H1 (cell line): Measurements from ENCODE around the gene NUDT2. TPM values are rescaled to one million over a fixed set of nuclear protein-coding genes. Genes with fewer than 3 reads are reported as not detected.

Experiments
- CTCF ChIA-PET: fragments of 300-600 bp; sonication (Branson Sonifier 250); formaldehyde crosslinking; loops from one replicate; lab custom pipeline; 2021; ENCODE audit not compliant: partially characterized antibody; lab: Charles Lee
- POLR2A ChIA-PET: fragments of 300-600 bp; sonication (Branson Sonifier 250); formaldehyde crosslinking; loops from one replicate; lab custom pipeline; 2021; ENCODE audit warnings: inconsistent platforms; ENCODE audit not compliant: partially characterized antibody; lab: Charles Lee
- DNase-seq, 2 experiments: peaks; one replicate each; pipeline versions ENCODE4 v3.0.0 to v3.0.0-alpha.2; 2010 to 2022; ENCODE audit warnings: low spot score in 2 of 2, low read depth in 1 of 2, mixed read lengths in 1 of 2
- FAIRE-seq: peaks from 2 replicates; lab custom pipeline; 2011; peaks lifted over from hg19 to GRCh38; lab: Jason Lieb, UNC
- H2AFZ ChIP-seq: 2 replicates; pipeline ENCODE4 v1.8.1; 2012; ENCODE audit warnings: low read length, inconsistent platforms
- H2AK5ac ChIP-seq: 2 replicates; pipeline ENCODE4 v1.6.1; 2013; ENCODE audit warnings: low read depth, low read length
- H2BK120ac ChIP-seq: replicated peaks from 2 replicates; pipeline ENCODE3; 2013; ENCODE audit warnings: low read depth, low read length, inconsistent platforms
- H2BK12ac ChIP-seq: 2 replicates; pipeline ENCODE4 v1.6.1; 2013; ENCODE audit warnings: low read depth, low read length
- H2BK15ac ChIP-seq: 2 replicates; pipeline ENCODE4 v1.6.1; 2013; ENCODE audit warnings: low read length
- H2BK20ac ChIP-seq: 2 replicates; pipeline ENCODE4 v1.6.1; 2013; ENCODE audit warnings: low read length
- H2BK5ac ChIP-seq: 2 replicates; pipeline ENCODE4 v1.6.1; 2013; ENCODE audit warnings: low read depth, low read length
- H3K14ac ChIP-seq: 2 replicates; pipeline ENCODE4 v1.6.1; 2013; ENCODE audit warnings: inconsistent platforms; ENCODE audit not compliant: insufficient read length
- H3K18ac ChIP-seq: 2 replicates; pipeline ENCODE4 v1.6.1; 2013; ENCODE audit warnings: low read length; ENCODE audit errors: extremely low read depth
- H3K23ac ChIP-seq: 2 replicates; pipeline ENCODE4 v1.6.1; 2013; ENCODE audit warnings: inconsistent platforms; ENCODE audit not compliant: insufficient read length
- H3K23me2 ChIP-seq: 2 replicates; pipeline ENCODE4 v1.6.1; 2013; ENCODE audit warnings: low read depth, low read length
- H3K27ac ChIP-seq: 2 replicates; pipeline ENCODE4 v1.6.1; 2011; ENCODE audit warnings: low read depth, low read length, inconsistent platforms
- H3K27me3 ChIP-seq, 4 experiments: replicated peaks in 1 of 4; 1 replicate in 1 of 4; 2 replicates in 3 of 4; pipeline versions ENCODE4 v1.6.1 to v1.8.1; 2011 to 2013; ENCODE audit warnings: low read length in 3 of 4, mild to moderate bottlenecking in 3 of 4, inconsistent platforms in 2 of 4, mixed read lengths in 2 of 4, moderate library complexity in 1 of 4; ENCODE audit not compliant: control insufficient read depth in 3 of 4, insufficient read depth in 3 of 4; ENCODE audit errors: extremely low read depth in 1 of 4
- H3K36me3 ChIP-seq, 4 experiments: 2 replicates each; pipeline versions ENCODE4 v1.6.1 to v1.8.1; 2011 to 2013; ENCODE audit warnings: mild to moderate bottlenecking in 4 of 4, low read length in 3 of 4, moderate library complexity in 2 of 4, control low read depth in 1 of 4, inconsistent platforms in 1 of 4; ENCODE audit not compliant: insufficient read depth in 4 of 4, control insufficient read depth in 2 of 4
- H3K4ac ChIP-seq: replicated peaks from 2 replicates; pipeline ENCODE3; 2013; ENCODE audit warnings: low read length, low read depth, mixed read lengths, inconsistent platforms; ENCODE audit not compliant: insufficient read length
- H3K4me1 ChIP-seq, 4 experiments: replicated peaks in 1 of 4; 1 replicate in 1 of 4; 2 replicates in 3 of 4; pipeline versions ENCODE4 v1.6.1 to v1.8.1; 2011 to 2013; ENCODE audit warnings: low read length in 3 of 4, inconsistent platforms in 2 of 4, mixed read lengths in 1 of 4; ENCODE audit not compliant: insufficient read depth in 4 of 4, control insufficient read depth in 3 of 4
- H3K4me2 ChIP-seq, 2 experiments: 2 replicates each; pipeline versions ENCODE4 v1.6.1 to v1.8.1; 2011 to 2013; ENCODE audit warnings: low read depth in 2 of 2, low read length in 2 of 2, control low read depth in 1 of 2, inconsistent platforms in 1 of 2, mild to moderate bottlenecking in 1 of 2; ENCODE audit not compliant: insufficient read depth in 1 of 2
- H3K4me3 ChIP-seq, 4 experiments: fragments of 200-600, 300-600 bp in 1 of 4; sonication (generic), shearing (Covaris generic), sonication (Bioruptor Twin) in 1 of 4; 2 replicates each; pipeline versions ENCODE4 v1.5.1 to v1.8.1; 2011 to 2016; ENCODE audit warnings: low read length in 4 of 4, low read depth in 3 of 4, control low read depth in 2 of 4, inconsistent platforms in 2 of 4, mild to moderate bottlenecking in 2 of 4, mixed read lengths in 1 of 4, moderate library complexity in 1 of 4; ENCODE audit not compliant: insufficient read depth in 2 of 4; ENCODE audit errors: extremely low read depth in 1 of 4
- H3K56ac ChIP-seq: replicated peaks from 2 replicates; pipeline ENCODE3; 2013; ENCODE audit warnings: low read depth, mild to moderate bottlenecking, mixed read lengths, low read length, inconsistent platforms; ENCODE audit not compliant: insufficient read length
- H3K79me1 ChIP-seq: 2 replicates; pipeline ENCODE4 v1.6.1; 2013; ENCODE audit warnings: low read depth, low read length, control low read depth
- H3K79me2 ChIP-seq, 2 experiments: 2 replicates each; pipeline versions ENCODE4 v1.6.1 to v1.8.1; 2012 to 2013; ENCODE audit warnings: low read length in 2 of 2, mild to moderate bottlenecking in 2 of 2, inconsistent platforms in 1 of 2; ENCODE audit not compliant: insufficient read depth in 2 of 2, control insufficient read depth in 1 of 2
- H3K9ac ChIP-seq, 4 experiments: replicated peaks in 1 of 4; 1 replicate in 1 of 4; 2 replicates in 3 of 4; pipeline versions ENCODE4 v1.6.1 to v1.8.1; 2011 to 2013; ENCODE audit warnings: low read depth in 3 of 4, low read length in 3 of 4, control low read depth in 2 of 4, mild to moderate bottlenecking in 2 of 4, moderate library complexity in 2 of 4, inconsistent platforms in 1 of 4; ENCODE audit errors: extremely low read depth in 1 of 4
- H3K9me3 ChIP-seq, 2 experiments: 2 replicates each; pipeline versions ENCODE4 v1.6.1 to v1.8.1; 2012 to 2013; ENCODE audit warnings: mild to moderate bottlenecking in 2 of 2, moderate library complexity in 2 of 2, control low read depth in 1 of 2, inconsistent platforms in 1 of 2, low read depth in 1 of 2, low read length in 1 of 2, mixed read lengths in 1 of 2; ENCODE audit not compliant: insufficient read depth in 2 of 2
- H4K20me1 ChIP-seq, 2 experiments: replicated peaks in 1 of 2; 2 replicates each; pipeline versions ENCODE3 to v1.8.1; 2011 to 2013; ENCODE audit warnings: inconsistent platforms in 2 of 2, low read length in 2 of 2, mild to moderate bottlenecking in 1 of 2; ENCODE audit not compliant: insufficient read depth in 2 of 2, control insufficient read depth in 1 of 2
- H4K5ac ChIP-seq: 2 replicates; pipeline ENCODE4 v1.6.1; 2013; ENCODE audit warnings: low read length, low read depth, mixed read lengths, inconsistent platforms; ENCODE audit not compliant: insufficient read length
- H4K8ac ChIP-seq: 2 replicates; pipeline ENCODE4 v1.8.0; 2013; ENCODE audit warnings: mild to moderate bottlenecking, moderate library complexity, low read length, inconsistent platforms; ENCODE audit not compliant: insufficient read depth; ENCODE audit errors: extremely low read depth
- H4K91ac ChIP-seq: replicated peaks from 2 replicates; pipeline ENCODE3; 2013; ENCODE audit warnings: low read length, mixed read lengths, inconsistent platforms; ENCODE audit not compliant: insufficient read length
- CBX8 ChIP-seq: fragments of 300-800, 300-1000 bp; sonication (generic); IDR thresholded peaks from 2 replicates; pipeline ENCODE4 v1.7.1; 2016; ENCODE audit warnings: low read depth, low read length, borderline replicate concordance
- KDM5A ChIP-seq: fragments of 200-600 bp; IDR thresholded peaks from 2 replicates; pipeline ENCODE4 v1.7.1; 2012; ENCODE audit warnings: mild to moderate bottlenecking, low read length, inconsistent platforms, mixed read lengths
- NANOG ChIP-seq: IDR thresholded peaks from 2 replicates; pipeline ENCODE4 v1.6.1; 2011; ENCODE audit warnings: low read length, low read depth, mild to moderate bottlenecking, inconsistent platforms; ENCODE audit not compliant: insufficient read depth, poor library complexity, severe bottlenecking
- PHF8 ChIP-seq: fragments of 200-600 bp; sonication (generic); conservative IDR thresholded peaks from 2 replicates; pipeline ENCODE4 v1.7.1; 2012; ENCODE audit warnings: low read depth, mild to moderate bottlenecking, inconsistent platforms, low read length, moderate library complexity
- RBBP5 ChIP-seq: IDR thresholded peaks from 2 replicates; pipeline ENCODE4 v1.7.1; 2012; ENCODE audit warnings: low read depth, mild to moderate bottlenecking, inconsistent platforms, low read length, moderate library complexity, borderline replicate concordance
- SAP30 ChIP-seq: fragments of 300-600 bp; sonication (generic); IDR thresholded peaks from 2 replicates; pipeline ENCODE4 v1.7.1; 2012; ENCODE audit warnings: low read length, moderate library complexity, mild to moderate bottlenecking, inconsistent platforms; ENCODE audit not compliant: insufficient read depth, insufficient replicate concordance
- SP1 ChIP-seq: IDR thresholded peaks from 2 replicates; pipeline ENCODE4 v1.6.1; 2011; ENCODE audit warnings: low read depth, low read length
- SUZ12 ChIP-seq: fragments of 200-600 bp; sonication (generic); IDR thresholded peaks from 2 replicates; pipeline ENCODE4 v1.6.1; 2012; ENCODE audit warnings: mild to moderate bottlenecking, inconsistent platforms, low read length, moderate library complexity, mixed read lengths
- TCF12 ChIP-seq: IDR thresholded peaks from 2 replicates; pipeline ENCODE4 v1.6.1; 2011; ENCODE audit warnings: low read depth, mild to moderate bottlenecking, low read length
- TEAD4 ChIP-seq: IDR thresholded peaks from 2 replicates; pipeline ENCODE4 v1.6.1; 2012; ENCODE audit warnings: low read depth, low read length, inconsistent platforms, mixed read lengths
- USF2 ChIP-seq: IDR thresholded peaks from 2 replicates; pipeline ENCODE4 v1.6.1; 2011; ENCODE audit warnings: low read length, improper control_type of control experiment
- WGBS, 2 experiments: shearing (Covaris generic) in 1 of 2; methylation state at CpG; one replicate each; pipeline versions ENCODE4 v1.1.6 to v1.1.7; 2013 to 2015; ENCODE audit warnings: low lambda C conversion rate in 2 of 2, mixed read lengths in 2 of 2, inconsistent platforms in 1 of 2, low coverage in 1 of 2, missing lambda C conversion rate in 1 of 2; ENCODE audit not compliant: insufficient replicate concordance in 2 of 2, insufficient coverage in 1 of 2, insufficient read length in 1 of 2; ENCODE audit errors: extremely low coverage in 1 of 2, missing lambda C conversion rate in 1 of 2; 5-methylcytosine and 5-hydroxymethylcytosine counted together
- polyA plus RNA-seq, 7 experiments: library from polyadenylated mRNA; depleted of rRNA in 3 of 7; stranded (reverse) in 5 of 7; unstranded in 2 of 7; fragments of >200 nt in 5 of 7; fragments of 200-250 nt in 2 of 7; gene quantifications; 1 replicate in 5 of 7; 2 replicates in 1 of 7; 4 replicates in 1 of 7; pipeline versions ENCODE4 v1.2.1 to v1.2.3, GENCODE V29; 2011 to 2013; ENCODE audit warnings: missing spikeins in 2 of 7, mixed read lengths in 2 of 7
- total RNA-seq: library from RNA; stranded (reverse); fragmentation: NEBNext Ultra II Directional; extraction: Animal tissue kit (Norgen Biotek cat#: 25700); gene quantifications from 2 replicates; pipeline ENCODE4 v1.2.1, GENCODE V29; 2021

NUDT2 gene
- total and polyA plus RNA-seq, 2 of the 8 experiments (the other 6 are each of a cell fraction or from before 2014, with no cell fraction given), result 16.7 to 23.7 TPM

- no peaks in the 10 kb centered on the region for H3K79me1 ChIP-seq
- H3K4ac ChIP-seq, result no peak overlapping the region
- no peak overlapping the region for H2AK5ac ChIP-seq
- no peak overlapping the region for H4K5ac ChIP-seq
- peaks cover 3 to 31% (median 28%) of the 10 kb centered on the region in 4 experiments for H3K27me3 ChIP-seq
- no peaks in the 10 kb centered on the region for H3K36me3 ChIP-seq
- CTCF ChIA-PET, result interaction anchor here (0.9 to 19.4 kb wide), 6 partner anchors 22 to 221 kb away, joined by 4 to 350 read pairs (median 18); no protein-coding TSS in a partner anchor
- no peak overlapping the region for H2BK12ac ChIP-seq
- no peak overlapping the region for H2BK20ac ChIP-seq
- POLR2A ChIA-PET, result interaction anchor here (1.4 to 1.7 kb wide), 2 partner anchors 51 to 75 kb away, joined by 3 to 9 read pairs; no protein-coding TSS in a partner anchor
- WGBS, 2 experiments, result 76% methylated on average over 5 of the region's 5 CpGs; no CpG with 5 or more reads in 1 of the 2 experiments
- H2BK5ac ChIP-seq, result no peak overlapping the region
- peaks cover 3 to 12% (median 4%) of the 10 kb centered on the region in 4 experiments for H3K4me1 ChIP-seq
- no peak overlapping the region for H3K27ac ChIP-seq
- H3K18ac ChIP-seq, result no peak overlapping the region
- peaks cover 24% of the 10 kb centered on the region for H3K23me2 ChIP-seq
- peak overlapping the region in 1 of 2 experiments; percentile 97; a peak in 1 of 4 replicates for H3K4me2 ChIP-seq
- no peaks in the 10 kb centered on the region for H3K79me2 ChIP-seq
- H3K9me3 ChIP-seq, result no peaks in the 10 kb centered on the region
- H2BK15ac ChIP-seq, result no peak overlapping the region
- no peaks in the 10 kb centered on the region for H4K20me1 ChIP-seq
- no peak overlapping the region for H2BK120ac ChIP-seq
- H3K56ac ChIP-seq, result no peak overlapping the region
- no peak overlapping the region for H2AFZ ChIP-seq
- FAIRE-seq (no peak), DNase-seq (no peak)
- no peak overlapping the region for H3K14ac ChIP-seq
- no peak overlapping the region for H4K91ac ChIP-seq
- H4K8ac ChIP-seq, result no peak overlapping the region; the same call in 1 of the 2 replicates
- no peak overlapping the region for H3K9ac ChIP-seq
- no peak overlapping the region for H3K4me3 ChIP-seq
- no peak overlapping the region for H3K23ac ChIP-seq
- TF ChIP-seq TCF12 (no peak), RBBP5 (no peak), USF2 (no peak), CBX8 (no peak), PHF8 (no peak), SAP30 (no peak), SUZ12 (no peak), SP1 (no peak), KDM5A (no peak), NANOG (no peak), TEAD4 (no peak)
Observed at GRCh38 chr9:34382054-34382453, 52.7 kb downstream of the NUDT2 start.
